A549 (cell line): ENCODE measurements around the gene LANCL2. TPM values are rescaled to one million over a fixed set of nuclear protein-coding genes. Genes with fewer than 3 reads are reported as not detected.
"Not testable (repeated sequence)": the region's sequence is repeated elsewhere in the genome, so short reads cannot be mapped to it uniquely, and the experiment has no call there.

ENCODE experiments used
- ATAC-seq, 2 experiments: fragments of 200-7000 bp in 1 of 2; fragments of >200 bp in 1 of 2; cut with Nextera tagmentation in 1 of 2; cut with Tn5 transposase in 1 of 2; 3 replicates each; pipeline versions ENCODE4 v1.8.0 to v1.9.1; 2018 to 2020; ENCODE audit warnings: mild to moderate bottlenecking in 1 of 2, moderate library complexity in 1 of 2
- CTCF ChIA-PET: fragments of 300-600 bp; sonication (Branson Sonifier 250); formaldehyde crosslinking; extraction: SDS; loops from one replicate; lab custom pipeline; 2021; ENCODE audit warnings: antibody characterized with exemption, inconsistent platforms; lab: Yijun Ruan, JAX
- POLR2A ChIA-PET: fragments of 350-600 bp; formaldehyde crosslinking; extraction: SDS; loops from one replicate; lab custom pipeline; 2021; ENCODE audit warnings: antibody characterized with exemption, inconsistent platforms; lab: Yijun Ruan, JAX
- DNase-seq, 2 experiments: peaks; one replicate each; pipeline versions ENCODE4 v3.0.0 to v3.0.0-alpha.2; 2011 to 2016; ENCODE audit warnings: low read depth in 1 of 2, low spot score in 1 of 2
- FAIRE-seq: peaks from 2 replicates; lab custom pipeline; 2011; peaks lifted over from hg19 to GRCh38; lab: Jason Lieb, UNC
- H3K27ac ChIP-seq, 2 experiments: fragments of >200 bp; sonication (Bioruptor Twin); formaldehyde crosslinking; 3 replicates each; pipeline ENCODE4 v1.5.1; 2016 to 2017
- H3K4me1 ChIP-seq: fragments of >200 bp; sonication (Bioruptor Twin); formaldehyde crosslinking; 3 replicates; pipeline ENCODE4 v1.6.1; 2016
- H3K4me2 ChIP-seq: fragments of >200 bp; sonication (Bioruptor Twin); formaldehyde crosslinking; 3 replicates; pipeline ENCODE4 v1.6.1; 2016
- H3K4me3 ChIP-seq: fragments of >200 bp; sonication (Bioruptor Twin); formaldehyde crosslinking; 3 replicates; pipeline ENCODE4 v1.5.1; 2016
- H3K9me3 ChIP-seq: fragments of >200 bp; sonication (Bioruptor Twin); formaldehyde crosslinking; 3 replicates; pipeline ENCODE4 v1.6.1; 2016
- BCL3 ChIP-seq: fragments of >200 bp; sonication (Bioruptor Twin); formaldehyde crosslinking; IDR thresholded peaks from 3 replicates; pipeline ENCODE4 v1.6.1; 2016
- BHLHE40 ChIP-seq: IDR thresholded peaks from 2 replicates; pipeline ENCODE4 v1.6.1; 2012; ENCODE audit warnings: low read depth, low read length, inconsistent platforms
- CBX2 ChIP-seq: fragments of 200-600 bp; sonication (generic); IDR thresholded peaks from 2 replicates; pipeline ENCODE4 v1.6.1; 2016; ENCODE audit warnings: low read depth, mild to moderate bottlenecking, borderline replicate concordance
- E2F6 ChIP-seq: IDR thresholded peaks from 2 replicates; pipeline ENCODE4 v1.6.1; 2012; ENCODE audit warnings: low read depth, borderline replicate concordance
- ELK1 ChIP-seq: fragments of 150-350 bp; IDR thresholded peaks from 2 replicates; pipeline ENCODE4 v1.6.1; 2014; ENCODE audit warnings: low read depth, mild to moderate bottlenecking, low read length
- FOSL2 ChIP-seq, 2 experiments: fragments of 450-650 bp in 1 of 2; fragments of >200 bp in 1 of 2; sonication (Bioruptor Twin) in 1 of 2; formaldehyde crosslinking; IDR thresholded peaks; 2 replicates each; pipeline versions ENCODE4 v1.5.0 to v1.6.1; 2016 to 2020; ENCODE audit warnings: mild to moderate bottlenecking in 1 of 2, moderate library complexity in 1 of 2
- HDAC2 ChIP-seq: fragments of 200-600 bp; sonication (generic); IDR thresholded peaks from 2 replicates; pipeline ENCODE4 v1.6.1; 2016
- HOXB13 ChIP-seq: fragments of 250-450 bp; sonication (Bioruptor Pico); IDR thresholded peaks from 2 replicates; pipeline ENCODE4 v1.5.0; 2020; ENCODE audit warnings: low read depth, mild to moderate bottlenecking, moderate library complexity
- JUNB ChIP-seq: fragments of >200 bp; sonication (Bioruptor Twin); formaldehyde crosslinking; IDR thresholded peaks from 2 replicates; pipeline ENCODE4 v1.6.1; 2016
- KDM1A ChIP-seq: fragments of 200-600 bp; sonication (generic); IDR thresholded peaks from 2 replicates; pipeline ENCODE4 v1.6.1; 2016; ENCODE audit warnings: low read depth, mild to moderate bottlenecking
- MAX ChIP-seq: IDR thresholded peaks from 2 replicates; pipeline ENCODE4 v1.6.1; 2012
- MYC ChIP-seq: IDR thresholded peaks from 2 replicates; pipeline ENCODE4 v1.6.1; 2012; ENCODE audit warnings: mild to moderate bottlenecking, inconsistent platforms, low read length, improper control_type of control experiment, borderline replicate concordance
- NPAS2 ChIP-seq: fragments of 250-450 bp; sonication (Bioruptor Pico); IDR thresholded peaks from 2 replicates; pipeline ENCODE4 v1.8.0; 2022; ENCODE audit warnings: mild to moderate bottlenecking, moderate library complexity, borderline replicate concordance
- POLR2A ChIP-seq: IDR thresholded peaks from 2 replicates; pipeline ENCODE4 v1.6.1; 2012; ENCODE audit warnings: mild to moderate bottlenecking, low read length
- POLR2AphosphoS2 ChIP-seq: conservative IDR thresholded peaks from 2 replicates; pipeline ENCODE4 v1.6.1; 2012; ENCODE audit warnings: low read length, improper control_type of control experiment, inconsistent platforms
- RCOR1 ChIP-seq: fragments of 150-350 bp; IDR thresholded peaks from 2 replicates; pipeline ENCODE4 v1.6.1; 2014; ENCODE audit warnings: antibody characterized with exemption, low read length, low read depth
- RNF2 ChIP-seq: fragments of 200-600 bp; sonication (generic); IDR thresholded peaks from 2 replicates; pipeline ENCODE4 v1.6.1; 2016; ENCODE audit warnings: low read depth, mild to moderate bottlenecking, antibody characterized with exemption, moderate library complexity, borderline replicate concordance
- SMC3 ChIP-seq: fragments of >200 bp; sonication (Bioruptor Twin); formaldehyde crosslinking; IDR thresholded peaks from 3 replicates; pipeline ENCODE4 v1.6.1; 2018; ENCODE audit warnings: inconsistent platforms
- USF2 ChIP-seq: fragments of 450-650 bp; IDR thresholded peaks from 2 replicates; pipeline ENCODE4 v1.6.1; 2014; ENCODE audit warnings: antibody characterized with exemption
- ZC3H11A ChIP-seq: fragments of 450-650 bp; IDR thresholded peaks from 2 replicates; pipeline ENCODE4 v1.6.1; 2014; ENCODE audit warnings: antibody characterized with exemption, mild to moderate bottlenecking
- ZNF302 ChIP-seq: fragments of 250-450 bp; sonication (Bioruptor Pico); IDR thresholded peaks from 2 replicates; pipeline ENCODE4 v1.9.0; 2021; ENCODE audit warnings: inconsistent platforms, mild to moderate bottlenecking, moderate library complexity
- ZSCAN20 ChIP-seq: fragments of 250-450 bp; sonication (Bioruptor Pico); IDR thresholded peaks from 2 replicates; pipeline ENCODE4 v1.8.0; 2022; ENCODE audit warnings: mild to moderate bottlenecking, moderate library complexity
- WGBS: methylation state at CpG from one replicate; pipeline ENCODE4 v1.1.6; 2017; ENCODE audit errors: missing lambda C conversion rate; 5-methylcytosine and 5-hydroxymethylcytosine counted together
- polyA plus RNA-seq, 4 experiments: library from polyadenylated mRNA; depleted of rRNA in 3 of 4; stranded (reverse); fragments of >200 nt; fragmentation: RNase III in 1 of 4; extraction: RNeasy Plus Mini Kit Qiagen cat#74134 plus additional on column Dnase treatment in 1 of 4; gene quantifications; 2 replicates in 3 of 4; 3 replicates in 1 of 4; pipeline ENCODE4 v1.2.3, GENCODE V29; 2011 to 2017

The LANCL2 gene
- polyA plus RNA-seq, 2 of the 4 experiments (the other 2 are of a cell fraction), result 8.0 to 12.4 TPM

- ATAC-seq, result no peak
- 0 out of 3 replicates have a peak, but pooled peaks cover 5% of the 10 kb centered on the region for H3K4me1 ChIP-seq
- H3K9me3 ChIP-seq, result no peaks in the 10 kb centered on the region
- no peak for FAIRE-seq
- WGBS, result 28% methylated on average over 7 of the region's 7 CpGs
- H3K4me3 ChIP-seq, result no peak overlapping the region
- POLR2A ChIA-PET, result no interaction called here
- no peak for DNase-seq
- no peak overlapping the region for H3K27ac ChIP-seq
- TF ChIP-seq BHLHE40 (no peak), ZC3H11A (no peak)
- TF ChIP-seq, all 56 proteins: peak for 0
- no peak overlapping the region for H3K4me2 ChIP-seq
- CTCF ChIA-PET, result interaction anchor here (1.5 kb wide), 1 partner anchor 14 kb away, joined by 3 read pairs; no protein-coding TSS in a partner anchor
Observed at GRCh38 chr7:55350281-55350680, 14.9 kb upstream of the LANCL2 start.

- ChIA-PET POLR2A (interaction anchor here (0.9 kb wide), 1 partner anchor 15 kb away, joined by 5 read pairs; no protein-coding TSS in a partner anchor), CTCF (interaction anchor here (1.3 to 1.5 kb wide), 4 partner anchors 13 to 96 kb away, joined by 3 to 4 read pairs (median 4); no protein-coding TSS in a partner anchor)
- peak; percentile 7 for FAIRE-seq
- H3K4me1 ChIP-seq, result 0 out of 3 replicates have a peak, but pooled peaks cover 5% of the 10 kb centered on the region
- H3K9me3 ChIP-seq, result no peaks in the 10 kb centered on the region
- no peak for TF ChIP-seq HOXB13
- no peak for TF ChIP-seq RNF2
- TF ChIP-seq CBX2, result no peak
- no peak for TF ChIP-seq USF2
- TF ChIP-seq KDM1A, result no peak
- no peak for TF ChIP-seq BCL3
- H3K4me2 ChIP-seq, result no peak overlapping the region
- no peak for ATAC-seq
- H3K4me3 ChIP-seq, result no peak overlapping the region
- no peak overlapping the region for H3K27ac ChIP-seq
- 29% methylated on average over 3 of the region's 3 CpGs for WGBS
- no peak for DNase-seq
Observed at GRCh38 chr7:55351263-55351662, 13.9 kb upstream of the LANCL2 start.

GRCh38 chr7:55352947-55353273 lies 12.2 kb upstream of the LANCL2 start:
- FAIRE-seq, H3K9me3 ChIP-seq, H3K4me1 ChIP-seq, H3K27ac ChIP-seq, ATAC-seq, H3K4me2 ChIP-seq, DNase-seq, CTCF ChIA-PET, H3K4me3 ChIP-seq: not testable (repeated sequence)
- POLR2A ChIA-PET, result interaction anchor here (1.5 kb wide), 1 partner anchor 13 kb away, joined by 7 read pairs; no protein-coding TSS in a partner anchor
- WGBS, result 76% methylated on average over 6 of the region's 6 CpGs

- no peak for DNase-seq
- ATAC-seq, result no peak
- TF ChIP-seq E2F6 (no peak), ZNF302 (no peak), MYC (no peak), FOSL2 (IDR thresholded peaks at IDR 0.05) (no peak), FOSL2 (CRISPR knock-in tag; IDR thresholded peaks at IDR 0.05) (no peak), ELK1 (no peak), POLR2A (no peak), RCOR1 (no peak), POLR2AphosphoS2 (no peak), NPAS2 (CRISPR knock-in tag) (no peak), SMC3 (no peak), ZSCAN20 (CRISPR knock-in tag) (no peak), JUNB (no peak), MAX (no peak), HDAC2 (no peak)
- H3K27ac ChIP-seq, result no peak overlapping the region
- no peak overlapping the region for H3K4me2 ChIP-seq
- no peak overlapping the region for H3K4me3 ChIP-seq
- POLR2A ChIA-PET, result no interaction called here
- FAIRE-seq, result no peak
- H3K4me1 ChIP-seq, result peaks cover 6% of the 10 kb centered on the region; the same call in 1 of the 3 replicates
- 39% methylated on average over 2 of the region's 2 CpGs for WGBS
- CTCF ChIA-PET, result interaction anchor here (1.0 kb wide), 2 partner anchors 16 to 303 kb away, joined by 3 read pairs; no protein-coding TSS in a partner anchor
- H3K9me3 ChIP-seq, result no peaks in the 10 kb centered on the region
Observed at GRCh38 chr7:55360486-55360885, 4.7 kb upstream of the LANCL2 start.
